H9 (cell line): Measurements from ENCODE around the gene HLX. TPM values are rescaled to one million over a fixed set of nuclear protein-coding genes. Genes with fewer than 3 reads are reported as not detected.

Source experiments
- DNase-seq: peaks from one replicate; pipeline ENCODE4 v3.0.0-alpha.2; 2017
- H2AFZ ChIP-seq: one replicate; pipeline ENCODE4 v1.6.1; 2013; ENCODE audit warnings: mild to moderate bottlenecking, low read length, control low read depth, moderate library complexity
- H2AK5ac ChIP-seq: 2 replicates; pipeline ENCODE4 v1.6.1; 2013; ENCODE audit warnings: low read length, control low read depth, mixed read lengths; ENCODE audit not compliant: insufficient read length
- H2BK120ac ChIP-seq: one replicate; pipeline ENCODE4 v1.6.1; 2013; ENCODE audit warnings: low read depth, mild to moderate bottlenecking, low read length, control low read depth, inconsistent platforms; ENCODE audit not compliant: poor library complexity, severe bottlenecking
- H2BK12ac ChIP-seq: 2 replicates; pipeline ENCODE4 v1.6.1; 2013; ENCODE audit warnings: low read length, control low read depth, mixed read lengths, low read depth; ENCODE audit not compliant: insufficient read length
- H2BK15ac ChIP-seq: 2 replicates; pipeline ENCODE4 v1.6.1; 2013; ENCODE audit warnings: low read depth, low read length, control low read depth
- H2BK20ac ChIP-seq: one replicate; pipeline ENCODE4 v1.6.1; 2013; ENCODE audit warnings: low read depth, mild to moderate bottlenecking, low read length, control low read depth, inconsistent platforms; ENCODE audit not compliant: poor library complexity, severe bottlenecking
- H2BK5ac ChIP-seq: 2 replicates; pipeline ENCODE4 v1.6.1; 2013; ENCODE audit warnings: low read length, control low read depth, mixed read lengths; ENCODE audit not compliant: insufficient read length
- H3K14ac ChIP-seq: 2 replicates; pipeline ENCODE4 v1.6.1; 2013; ENCODE audit warnings: low read length, control low read depth; ENCODE audit not compliant: insufficient read depth
- H3K18ac ChIP-seq: 2 replicates; pipeline ENCODE4 v1.6.1; 2013; ENCODE audit warnings: low read depth, mild to moderate bottlenecking, mixed read lengths, low read length, control low read depth; ENCODE audit not compliant: insufficient read length
- H3K23ac ChIP-seq: 2 replicates; pipeline ENCODE4 v1.6.1; 2013; ENCODE audit warnings: low read length, control low read depth, mixed read lengths, low read depth; ENCODE audit not compliant: insufficient read length
- H3K23me2 ChIP-seq: 2 replicates; pipeline ENCODE4 v1.6.1; 2013; ENCODE audit warnings: low read depth, mild to moderate bottlenecking, mixed read lengths, low read length, control low read depth; ENCODE audit not compliant: insufficient read length, poor library complexity, severe bottlenecking
- H3K27ac ChIP-seq: 2 replicates; pipeline ENCODE4 v1.5.1; 2013; ENCODE audit warnings: low read length, control low read depth, mixed read lengths, low read depth; ENCODE audit not compliant: insufficient read length
- H3K27me3 ChIP-seq: 2 replicates; pipeline ENCODE4 v1.6.1; 2013; ENCODE audit warnings: low read length, control low read depth, inconsistent platforms; ENCODE audit not compliant: insufficient read depth
- H3K4ac ChIP-seq: 2 replicates; pipeline ENCODE4 v1.6.1; 2013; ENCODE audit warnings: low read depth, mild to moderate bottlenecking, control low read depth, inconsistent platforms, low read length, moderate library complexity
- H3K4me1 ChIP-seq: 2 replicates; pipeline ENCODE4 v1.6.1; 2013; ENCODE audit warnings: low read length, control low read depth, inconsistent platforms; ENCODE audit not compliant: insufficient read depth
- H3K4me2 ChIP-seq: 2 replicates; pipeline ENCODE4 v1.6.1; 2013; ENCODE audit warnings: low read length, control low read depth, mixed read lengths; ENCODE audit not compliant: insufficient read length, insufficient read depth
- H3K56ac ChIP-seq: 2 replicates; pipeline ENCODE4 v1.6.1; 2013; ENCODE audit warnings: low read depth, mild to moderate bottlenecking, mixed read lengths, low read length, control low read depth; ENCODE audit not compliant: insufficient read length
- H3K79me1 ChIP-seq: 2 replicates; pipeline ENCODE4 v1.6.1; 2013; ENCODE audit warnings: low read depth, mild to moderate bottlenecking, moderate library complexity, low read length, control low read depth, inconsistent platforms; ENCODE audit not compliant: insufficient read depth, poor library complexity, severe bottlenecking
- H3K79me2 ChIP-seq: 2 replicates; pipeline ENCODE4 v1.6.1; 2013; ENCODE audit warnings: low read length, control low read depth, inconsistent platforms; ENCODE audit not compliant: insufficient read depth
- H3K9ac ChIP-seq: 2 replicates; pipeline ENCODE4 v1.6.1; 2013; ENCODE audit warnings: low read length, control low read depth, mixed read lengths; ENCODE audit not compliant: insufficient read length; ENCODE audit errors: extremely low read depth
- H3K9me3 ChIP-seq: one replicate; pipeline ENCODE4 v1.6.1; 2013; ENCODE audit warnings: low read depth, low read length, inconsistent platforms; ENCODE audit not compliant: control insufficient read depth
- H3T11ph ChIP-seq: one replicate; pipeline ENCODE4 v1.6.1; 2013; ENCODE audit warnings: mild to moderate bottlenecking, low read length, control low read depth, inconsistent platforms
- H4K20me1 ChIP-seq: one replicate; pipeline ENCODE4 v1.6.1; 2013; ENCODE audit not compliant: control insufficient read depth, insufficient read length, insufficient read depth
- H4K5ac ChIP-seq: 2 replicates; pipeline ENCODE4 v1.6.1; 2013; ENCODE audit warnings: low read depth, mild to moderate bottlenecking, mixed read lengths, low read length, control low read depth; ENCODE audit not compliant: insufficient read length
- H4K8ac ChIP-seq: replicated peaks from 2 replicates; pipeline ENCODE4 v1.6.1; 2013; ENCODE audit warnings: low read length, control low read depth, mixed read lengths, low read depth; ENCODE audit not compliant: insufficient read length
- H4K91ac ChIP-seq: 2 replicates; pipeline ENCODE4 v1.6.1; 2013; ENCODE audit warnings: low read depth, mild to moderate bottlenecking, moderate library complexity, mixed read lengths, low read length, control low read depth; ENCODE audit not compliant: insufficient read length
- H3K27ac Mint-ChIP-seq, 3 experiments: 2 replicates in 2 of 3; 3 replicates in 1 of 3; pipeline ENCODE4 v1.8.0; 2020 to 2021; ENCODE audit warnings: mixed read lengths in 3 of 3, mild to moderate bottlenecking in 1 of 3, moderate library complexity in 1 of 3
- H3K27me3 Mint-ChIP-seq: 2 replicates; pipeline ENCODE4 v1.8.0; 2021; ENCODE audit warnings: low read depth, mild to moderate bottlenecking, moderate library complexity, mixed read lengths
- H3K36me3 Mint-ChIP-seq, 3 experiments: 2 replicates in 2 of 3; 3 replicates in 1 of 3; pipeline ENCODE4 v1.8.0; 2020 to 2021; ENCODE audit warnings: low read depth in 3 of 3, mixed read lengths in 3 of 3; ENCODE audit not compliant: insufficient read depth in 1 of 3
- H3K4me1 Mint-ChIP-seq, 2 experiments: 2 replicates each; pipeline ENCODE4 v1.8.0; 2020; ENCODE audit warnings: mixed read lengths in 2 of 2
- H3K4me3 Mint-ChIP-seq, 2 experiments: 2 replicates in 1 of 2; 3 replicates in 1 of 2; pipeline ENCODE4 v1.8.0; 2020 to 2021; ENCODE audit warnings: mild to moderate bottlenecking in 2 of 2, mixed read lengths in 2 of 2, moderate library complexity in 1 of 2
- H3K9me3 Mint-ChIP-seq, 2 experiments: 2 replicates in 1 of 2; 3 replicates in 1 of 2; pipeline ENCODE4 v1.8.0; 2020; ENCODE audit warnings: mild to moderate bottlenecking in 2 of 2, mixed read lengths in 2 of 2, moderate library complexity in 1 of 2
- whole genome bisulfite sequencing: extraction: QIAGEN DNeasy Blood & Tissue Kit; methylation state at CpG from one replicate; pipeline ENCODE4 v1.1.7; 2013; ENCODE audit warnings: missing lambda C conversion rate, low lambda C conversion rate, mixed read lengths; ENCODE audit not compliant: insufficient read length; ENCODE audit errors: extremely low coverage; 5-methylcytosine and 5-hydroxymethylcytosine counted together
- total RNA-seq: library from RNA; stranded (reverse); gene quantifications from 2 replicates; pipeline ENCODE4 v1.2.1, GENCODE V29; 2021
- TF ChIP-seq, protein P1 (sequence below): fragments of 200-600 bp; sonication (generic); conservative IDR thresholded peaks from 3 replicates; pipeline ENCODE4 v1.8.0; 2021; ENCODE audit warnings: antibody characterized with exemption, mild to moderate bottlenecking

The HLX gene
- total RNA-seq, 1 experiment from 2014 or later, result 0.37 TPM

DNA sequence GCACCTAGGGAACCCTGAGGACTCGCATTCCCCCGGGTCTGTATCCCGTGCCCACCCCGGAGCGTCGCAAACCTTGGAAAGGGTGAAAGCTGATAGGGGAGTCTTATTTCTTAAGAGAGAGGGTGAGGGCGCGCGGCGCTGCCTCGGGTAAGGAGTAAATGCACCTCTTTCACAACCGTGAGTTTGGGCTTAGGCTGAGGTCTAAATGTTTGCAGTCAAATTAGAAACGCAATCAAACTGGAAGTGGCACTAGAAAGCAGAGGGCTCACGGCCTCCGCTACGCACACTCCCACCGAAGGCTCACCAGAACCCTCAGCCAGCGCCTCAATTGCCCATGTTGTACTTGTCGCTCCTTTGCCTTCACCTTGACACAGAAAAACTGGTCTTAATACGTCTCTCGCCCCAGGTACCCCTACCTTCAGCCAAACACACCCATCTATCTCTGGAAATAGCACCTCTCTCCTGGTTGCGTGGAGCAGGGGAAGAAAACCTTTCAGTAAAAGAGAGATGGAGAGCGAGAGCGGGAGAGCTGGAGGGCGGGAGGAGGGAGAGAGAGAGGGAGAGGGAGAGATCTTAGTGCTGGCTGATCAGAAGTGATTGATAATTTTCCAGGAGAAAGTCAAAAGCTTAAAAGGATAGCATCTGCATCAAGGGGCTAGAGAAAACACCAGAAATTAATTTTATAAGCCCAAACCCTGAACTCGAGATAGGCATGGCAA lies 1.7 kb upstream of the HLX start:
- no peak overlapping the region for H3K4ac ChIP-seq
- H3K9me3 Mint-ChIP-seq, result peaks cover 0 to 3% of the 10 kb centered on the region in 2 experiments; a peak in 2 of 5 replicates
- no peak overlapping the region for H2BK20ac ChIP-seq
- no peaks in the 10 kb centered on the region for H3K79me2 ChIP-seq
- no peak overlapping the region for H2BK120ac ChIP-seq
- no peak overlapping the region for H2BK15ac ChIP-seq
- peaks cover 75% of the 10 kb centered on the region for H3K27me3 ChIP-seq
- peaks cover 95% of the 10 kb centered on the region for H3K27me3 Mint-ChIP-seq
- no CpG with 5 or more reads among the region's 26 CpGs for WGBS
- H3K27ac Mint-ChIP-seq, result no peak overlapping the region
- no peak overlapping the region for H2BK5ac ChIP-seq
- H2AFZ ChIP-seq, result no peak overlapping the region
- H3K79me1 ChIP-seq, result no peaks in the 10 kb centered on the region
- H3K56ac ChIP-seq, result no peak overlapping the region
- no peak overlapping the region for H3K18ac ChIP-seq
- no peaks in the 10 kb centered on the region for H3K4me1 ChIP-seq
- no peak overlapping the region for H3K27ac ChIP-seq
- H3K36me3 Mint-ChIP-seq, result no peaks in the 10 kb centered on the region; a peak in 2 of 7 replicates
- peak overlapping the region; percentile 61 to 86 for H3K4me3 Mint-ChIP-seq
- H3K9ac ChIP-seq, result no peak overlapping the region
- no peak overlapping the region for H3K14ac ChIP-seq
- TF ChIP-seq, protein P1, sequence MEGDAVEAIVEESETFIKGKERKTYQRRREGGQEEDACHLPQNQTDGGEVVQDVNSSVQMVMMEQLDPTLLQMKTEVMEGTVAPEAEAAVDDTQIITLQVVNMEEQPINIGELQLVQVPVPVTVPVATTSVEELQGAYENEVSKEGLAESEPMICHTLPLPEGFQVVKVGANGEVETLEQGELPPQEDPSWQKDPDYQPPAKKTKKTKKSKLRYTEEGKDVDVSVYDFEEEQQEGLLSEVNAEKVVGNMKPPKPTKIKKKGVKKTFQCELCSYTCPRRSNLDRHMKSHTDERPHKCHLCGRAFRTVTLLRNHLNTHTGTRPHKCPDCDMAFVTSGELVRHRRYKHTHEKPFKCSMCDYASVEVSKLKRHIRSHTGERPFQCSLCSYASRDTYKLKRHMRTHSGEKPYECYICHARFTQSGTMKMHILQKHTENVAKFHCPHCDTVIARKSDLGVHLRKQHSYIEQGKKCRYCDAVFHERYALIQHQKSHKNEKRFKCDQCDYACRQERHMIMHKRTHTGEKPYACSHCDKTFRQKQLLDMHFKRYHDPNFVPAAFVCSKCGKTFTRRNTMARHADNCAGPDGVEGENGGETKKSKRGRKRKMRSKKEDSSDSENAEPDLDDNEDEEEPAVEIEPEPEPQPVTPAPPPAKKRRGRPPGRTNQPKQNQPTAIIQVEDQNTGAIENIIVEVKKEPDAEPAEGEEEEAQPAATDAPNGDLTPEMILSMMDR, result no peak
- no peak overlapping the region for H4K5ac ChIP-seq
- H3T11ph ChIP-seq, result no peak overlapping the region
- peak overlapping the region; percentile 87 for H3K4me2 ChIP-seq
- no peak overlapping the region for H4K91ac ChIP-seq
- no peak overlapping the region for H4K8ac ChIP-seq
- no peaks in the 10 kb centered on the region for H3K9me3 ChIP-seq
- no peaks in the 10 kb centered on the region for H4K20me1 ChIP-seq
- H2AK5ac ChIP-seq, result no peak overlapping the region
- H3K4me1 Mint-ChIP-seq, result peaks cover 43 to 58% of the 10 kb centered on the region in 2 experiments
- no peak overlapping the region for H3K23ac ChIP-seq
- peaks cover 13% of the 10 kb centered on the region for H3K23me2 ChIP-seq
- DNase-seq, result no peak
- no peak overlapping the region for H2BK12ac ChIP-seq
